DMS79 treated with DMSO at 0.1 percent for 48 hours (cell line): ENCODE data around the gene ARFGAP3.

Experiments used
- DNase-seq: peaks from one replicate; lab custom pipeline; 2025; lab: John Stamatoyannopoulos, UW

ARFGAP3 gene, protein sequence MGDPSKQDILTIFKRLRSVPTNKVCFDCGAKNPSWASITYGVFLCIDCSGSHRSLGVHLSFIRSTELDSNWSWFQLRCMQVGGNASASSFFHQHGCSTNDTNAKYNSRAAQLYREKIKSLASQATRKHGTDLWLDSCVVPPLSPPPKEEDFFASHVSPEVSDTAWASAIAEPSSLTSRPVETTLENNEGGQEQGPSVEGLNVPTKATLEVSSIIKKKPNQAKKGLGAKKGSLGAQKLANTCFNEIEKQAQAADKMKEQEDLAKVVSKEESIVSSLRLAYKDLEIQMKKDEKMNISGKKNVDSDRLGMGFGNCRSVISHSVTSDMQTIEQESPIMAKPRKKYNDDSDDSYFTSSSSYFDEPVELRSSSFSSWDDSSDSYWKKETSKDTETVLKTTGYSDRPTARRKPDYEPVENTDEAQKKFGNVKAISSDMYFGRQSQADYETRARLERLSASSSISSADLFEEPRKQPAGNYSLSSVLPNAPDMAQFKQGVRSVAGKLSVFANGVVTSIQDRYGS

DNA sequence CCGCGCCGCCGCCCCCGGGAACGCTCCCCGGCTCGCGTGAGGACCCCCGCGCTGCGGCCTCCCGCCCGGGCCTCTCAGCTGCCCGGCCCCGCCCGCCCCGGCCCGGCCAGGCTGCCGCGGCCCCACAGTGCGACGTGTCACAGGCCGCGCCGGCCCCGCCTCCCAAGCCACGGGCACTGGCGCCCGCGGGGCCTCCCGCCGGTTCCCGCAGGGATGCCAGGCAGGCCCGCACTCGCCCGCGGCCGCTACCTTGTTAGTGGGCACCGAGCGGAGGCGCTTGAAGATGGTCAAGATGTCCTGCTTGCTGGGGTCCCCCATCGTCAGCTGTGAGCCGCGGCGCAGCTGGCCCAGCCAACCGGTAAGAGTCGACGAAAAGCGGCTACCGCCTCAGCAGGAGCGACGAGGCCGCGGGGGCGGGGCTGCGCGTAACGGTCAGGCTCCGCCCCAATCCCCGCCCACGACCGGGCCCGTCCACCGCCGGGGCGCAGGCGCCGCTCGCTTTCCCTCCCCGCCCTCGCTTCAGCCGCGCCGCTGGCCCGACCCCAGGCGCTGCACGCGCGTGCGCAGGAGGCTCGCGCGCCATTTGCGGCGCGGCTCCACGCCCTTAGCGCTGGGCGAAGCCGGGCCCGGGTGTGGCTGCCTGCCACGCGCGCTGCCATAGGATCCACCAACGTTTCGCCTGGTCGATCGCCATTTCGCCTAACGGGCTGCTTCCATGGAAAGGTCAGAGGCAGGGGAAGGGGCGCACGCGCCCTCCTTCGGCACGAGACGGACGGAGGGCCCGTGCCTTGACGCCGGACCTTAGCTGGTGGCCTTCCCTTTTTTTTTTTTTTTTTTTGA, at the start of gene ARFGAP3:
Gene ARFGAP3 (minus strand): TSS at position 409 of the 840 bp plus-strand sequence. CDS start 91 bp downstream, at position 318.
- DNase-seq, result peak; percentile 68

DNA sequence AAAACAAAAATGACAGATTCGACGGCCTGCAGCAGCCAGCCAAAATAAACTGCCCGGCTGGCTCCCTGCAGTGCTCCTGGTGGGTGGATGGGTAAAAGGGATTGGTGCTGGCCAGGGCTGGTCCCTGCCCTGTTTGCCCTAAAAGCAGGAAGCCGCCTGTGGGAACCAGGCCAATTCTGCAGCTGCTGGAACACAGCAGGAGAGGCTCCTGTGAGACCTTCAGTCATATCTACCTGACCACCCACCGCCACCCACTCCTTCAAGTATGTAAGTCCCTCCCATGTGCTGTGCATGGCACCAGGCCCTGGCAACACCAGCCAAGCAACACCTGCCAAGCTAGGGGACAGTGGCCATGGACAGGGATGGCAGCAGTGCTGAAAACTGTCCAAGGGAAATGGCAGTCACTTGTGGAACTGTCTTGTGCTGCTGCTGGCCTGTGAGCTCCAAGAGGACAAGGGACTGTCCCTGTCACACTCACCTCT, 48.7 kb upstream of the ARFGAP3 start:
- DNase-seq, result peak; percentile 48

GRCh38 chr22:42905217-42905616, 48.1 kb upstream of the ARFGAP3 start:
- DNase-seq, result no peak

DNA sequence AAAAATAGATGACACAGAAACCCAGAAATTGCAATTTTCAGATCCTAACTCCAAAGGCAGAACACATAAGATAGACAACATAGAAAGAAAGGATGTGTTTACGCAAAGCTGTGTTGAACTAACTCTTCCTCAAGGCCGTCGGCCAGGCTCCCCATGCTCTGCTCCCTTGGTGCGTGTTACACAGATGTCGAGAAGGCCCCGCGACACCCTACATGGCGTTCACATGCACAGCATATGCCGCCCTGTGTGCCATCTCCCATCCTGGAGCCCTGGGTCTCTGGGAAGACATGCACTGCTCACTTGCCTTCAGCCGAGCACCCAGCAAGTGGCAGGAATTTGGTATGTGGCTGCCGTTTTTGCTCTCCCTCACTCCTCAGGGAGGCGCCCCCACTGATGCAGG, 47.0 kb upstream of the ARFGAP3 start:
- no peak for DNase-seq

DNA sequence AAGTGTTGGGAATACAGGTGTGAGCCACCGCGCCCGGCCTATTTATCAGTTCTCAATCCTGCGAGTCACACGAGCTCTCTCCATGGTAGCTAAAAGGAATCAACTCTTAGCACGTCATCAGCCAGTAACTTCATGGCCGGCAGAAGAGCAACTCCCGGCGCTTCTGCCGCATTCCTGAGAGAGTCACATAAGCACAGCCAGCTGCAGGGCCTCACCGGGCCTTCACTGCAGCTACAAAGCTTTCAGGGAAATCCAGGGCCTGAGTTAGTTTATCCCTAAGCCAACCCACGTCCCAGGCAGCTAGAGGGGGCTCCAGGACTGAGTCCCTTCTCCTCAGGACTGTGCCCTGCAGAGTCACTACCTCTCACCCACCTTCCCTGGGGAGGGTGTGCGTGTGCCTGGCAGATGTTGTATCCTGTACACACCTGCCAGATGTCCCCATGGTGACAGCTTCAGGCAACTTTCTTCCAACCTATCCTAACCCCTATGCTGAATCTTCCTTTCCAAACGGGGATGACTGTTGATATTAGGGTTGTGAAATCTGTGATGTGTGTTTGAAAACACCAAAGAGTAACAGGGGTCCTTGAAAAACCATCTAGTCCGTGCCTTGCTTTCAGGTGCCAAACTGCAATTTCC, 45.9 kb upstream of the ARFGAP3 start:
- no peak for DNase-seq

- DNase-seq, result no peak
Measured at GRCh38 chr22:42901790-42902508, 44.9 kb upstream of the ARFGAP3 start.

DNA sequence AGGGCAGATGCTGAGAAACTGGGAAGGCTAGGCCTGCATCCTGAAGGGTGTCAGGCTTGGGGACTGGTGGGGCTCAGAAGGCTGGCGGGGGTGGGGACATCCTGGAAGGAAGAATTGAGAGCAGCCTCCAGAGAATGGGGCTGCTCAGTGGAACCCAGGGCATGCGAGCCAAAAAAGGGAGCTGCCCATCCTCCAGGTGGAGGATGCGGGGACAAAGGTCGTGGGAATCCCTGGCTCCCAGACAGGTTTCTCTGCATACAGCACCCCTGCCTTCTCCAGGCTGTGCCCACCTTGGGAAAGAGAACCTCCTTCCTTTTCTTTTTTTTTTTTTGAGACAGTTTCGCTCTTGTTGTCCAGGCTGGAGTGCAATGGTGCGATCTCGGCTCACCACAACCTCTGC, 40.9 kb upstream of the ARFGAP3 start:
- no peak for DNase-seq

GRCh38 chr22:42895541-42895981, 38.5 kb upstream of the ARFGAP3 start:
- DNase-seq, result no peak

DNA sequence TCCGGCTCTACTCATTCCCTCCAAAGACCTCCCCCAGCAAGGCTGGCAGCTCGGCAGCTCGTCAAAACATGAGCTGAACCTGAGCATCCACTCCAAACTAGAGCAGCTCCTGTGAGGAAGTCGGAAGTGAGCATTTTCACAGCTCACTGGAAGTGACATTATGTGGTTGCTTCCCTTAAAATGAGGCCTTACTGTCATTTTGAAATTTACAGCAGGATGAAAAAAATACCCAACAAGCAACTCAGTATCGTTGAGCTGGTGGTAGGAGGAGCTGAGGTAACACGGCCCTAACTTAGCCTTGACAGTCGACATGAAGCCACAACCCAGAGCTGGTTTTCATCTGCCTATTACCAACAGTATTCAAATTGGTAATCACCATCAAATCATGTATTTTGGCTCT, 38.0 kb upstream of the ARFGAP3 start:
- DNase-seq, result no peak

DNA sequence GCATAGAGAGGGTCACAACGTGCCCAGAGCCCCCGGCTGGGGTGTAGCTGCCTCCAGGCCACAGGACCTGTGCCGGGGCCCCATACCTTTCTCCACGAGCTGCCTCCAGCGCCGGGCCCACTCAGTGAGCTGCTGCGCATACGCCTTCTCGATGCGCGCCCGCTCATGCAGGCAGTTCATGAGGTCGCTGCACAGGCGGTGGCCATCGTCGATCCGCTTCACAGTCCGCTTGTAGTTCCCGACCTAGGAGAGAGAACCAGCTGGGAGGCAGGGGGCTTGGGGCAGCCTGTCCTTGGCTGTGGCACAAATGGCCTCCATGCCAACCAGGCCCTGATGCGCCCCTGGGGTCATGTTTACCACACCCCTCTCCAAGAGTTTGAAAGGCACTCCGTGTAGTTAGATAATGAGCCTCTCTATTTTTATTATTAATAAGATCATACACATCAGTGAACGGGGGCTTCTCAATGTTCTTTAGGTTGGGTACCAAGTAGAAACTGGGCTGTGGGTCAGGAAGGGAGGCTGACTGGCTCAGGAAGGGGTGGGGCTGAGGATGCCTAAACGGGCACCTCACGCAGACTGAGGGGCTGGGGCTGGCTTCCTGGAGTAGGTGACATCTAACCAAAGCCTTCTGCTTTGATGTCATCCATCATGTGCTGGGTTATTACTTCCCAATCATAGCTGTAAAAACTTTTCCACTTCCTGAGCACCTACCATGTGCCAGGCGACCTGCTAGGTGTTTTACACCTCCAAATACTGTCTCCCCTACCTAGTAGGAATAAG, 36.5 kb upstream of the ARFGAP3 start:
- DNase-seq, result no peak

DNA sequence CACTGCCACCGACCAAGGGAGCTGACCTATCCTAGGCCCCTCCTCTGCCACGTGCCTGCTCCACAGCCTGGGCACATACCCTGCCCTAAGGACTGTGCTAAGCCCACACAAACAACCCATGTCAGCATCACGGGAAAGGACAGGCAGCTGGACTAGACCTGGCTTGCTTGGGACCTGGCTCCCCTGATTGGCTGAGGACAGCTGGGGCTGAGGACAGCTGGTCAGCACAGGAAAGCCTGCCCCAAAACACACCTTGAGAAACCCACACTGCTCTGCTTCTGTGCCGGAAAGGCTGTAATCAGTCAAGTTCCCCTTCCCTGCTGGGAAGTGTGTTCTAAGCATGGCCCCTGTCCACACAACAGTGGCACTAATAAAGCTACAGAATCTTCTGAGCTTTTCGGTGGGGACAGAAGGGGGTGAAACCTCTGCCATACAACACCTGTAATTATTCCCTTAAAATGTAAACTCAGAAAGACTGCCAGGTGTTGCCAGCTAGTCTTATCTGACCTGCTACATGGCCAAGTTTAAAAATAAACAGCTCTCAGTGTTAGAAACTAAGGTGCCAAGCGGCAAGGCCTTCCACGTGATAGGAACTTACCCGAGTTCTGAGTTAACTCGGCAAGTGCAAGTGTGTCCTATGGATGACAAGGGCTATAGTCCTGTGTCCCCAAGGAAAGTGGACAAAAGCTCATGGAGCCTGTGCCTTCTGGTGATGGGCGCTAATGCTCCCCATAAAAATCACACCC, 35.7 kb upstream of the ARFGAP3 start:
- no peak for DNase-seq

DNA sequence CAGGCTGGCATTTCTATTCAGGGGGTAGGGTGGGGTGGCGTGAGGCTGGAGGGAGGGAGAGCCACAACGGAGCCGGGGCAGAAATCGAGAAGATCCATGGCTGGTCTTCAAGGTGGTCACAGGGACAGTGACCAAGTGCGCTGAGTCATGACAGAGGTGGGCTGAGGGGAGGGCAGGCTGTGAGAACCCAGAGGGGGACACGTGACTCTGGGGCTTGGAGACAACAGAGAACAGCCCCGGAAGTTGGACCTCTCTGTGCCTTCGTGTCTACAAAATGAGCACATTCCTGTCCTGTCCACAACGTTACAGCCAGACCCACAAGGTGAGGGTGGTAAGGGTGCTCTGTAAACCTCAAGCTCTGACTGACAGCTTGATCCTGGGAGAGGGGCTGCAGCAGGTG, 35.1 kb upstream of the ARFGAP3 start:
- DNase-seq, result no peak

GRCh38 chr22:42891696-42892095, 34.6 kb upstream of the ARFGAP3 start:
- DNase-seq, result no peak

DNA sequence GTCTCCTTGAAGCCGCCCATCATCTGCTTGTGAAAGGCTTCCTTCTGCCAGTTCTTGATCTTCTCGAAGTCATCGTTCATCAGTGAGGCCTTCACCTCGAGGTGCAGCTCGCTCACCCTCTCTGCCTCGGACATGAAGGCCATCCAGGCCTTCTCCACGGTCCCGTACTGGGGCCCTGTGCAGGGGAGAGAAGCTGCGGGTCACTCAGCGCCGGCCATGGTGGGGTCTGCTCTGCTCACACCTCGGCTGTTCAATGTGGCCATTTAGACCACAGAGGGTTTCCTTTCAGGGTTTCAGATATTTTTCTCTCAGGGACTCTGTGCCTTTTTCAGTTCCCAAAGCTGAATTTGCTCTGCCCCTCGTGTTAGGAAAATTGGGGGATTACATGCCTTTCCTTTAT, 33.9 kb upstream of the ARFGAP3 start:
- DNase-seq, result no peak

DNA sequence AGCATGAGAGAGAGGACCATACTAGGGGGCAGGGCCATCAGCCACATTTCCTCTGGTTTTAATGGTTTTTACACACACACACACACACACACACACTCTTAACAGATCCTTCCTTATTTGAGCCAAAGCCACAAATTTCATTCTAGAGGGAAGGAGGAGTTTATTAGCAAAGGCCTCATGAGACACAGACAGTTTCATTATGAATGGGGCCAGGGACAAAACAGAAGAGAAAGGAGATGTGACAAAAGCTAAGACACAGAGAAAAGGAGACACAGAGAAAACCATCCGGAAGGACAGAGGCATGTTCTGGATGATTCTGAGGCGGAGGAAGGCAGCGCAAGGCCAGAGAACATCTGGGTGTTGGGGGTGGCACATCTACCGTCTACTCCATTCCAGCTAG, 32.2 kb upstream of the ARFGAP3 start:
- DNase-seq, result no peak

- DNase-seq, result no peak
Measured at GRCh38 chr22:42887523-42888507, 30.7 kb upstream of the ARFGAP3 start.

DNA sequence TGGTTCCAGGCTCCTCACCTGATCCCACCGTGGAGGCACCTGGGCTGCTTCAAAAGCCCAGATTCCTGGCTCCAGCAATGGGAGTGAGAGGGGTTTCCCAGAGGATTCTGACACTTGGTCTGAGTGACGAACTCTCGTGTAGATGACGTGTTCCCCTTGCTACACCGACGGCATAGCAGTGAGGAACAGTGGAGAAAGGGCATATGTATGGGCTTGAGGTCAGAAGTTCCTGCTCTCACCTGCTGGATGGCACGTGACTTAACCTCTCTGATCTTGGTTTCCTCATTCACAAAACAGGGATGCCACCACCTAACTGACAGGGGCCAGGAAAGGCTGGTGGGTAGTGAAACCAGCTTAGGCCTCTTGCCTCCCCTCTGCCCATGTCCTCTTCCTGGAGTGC, 30.0 kb upstream of the ARFGAP3 start:
- no peak for DNase-seq

- DNase-seq, result no peak
Measured at GRCh38 chr22:42885446-42885845, 28.4 kb upstream of the ARFGAP3 start.
